Neural progenitor cell (in vitro differentiated cells): ENCODE data around the gene ELMO1.

ENCODE experiments used
- EZH2phosphoT487 ChIP-seq: fragments of 200-600 bp; sonication (generic); IDR thresholded peaks from 2 replicates; pipeline ENCODE4 v1.6.1; 2017; ENCODE audit warnings: antibody characterized with exemption
- TF ChIP-seq, protein P1 (sequence below): fragments of 200-600 bp; sonication (generic); IDR thresholded peaks from 2 replicates; pipeline ENCODE4 v1.5.1; 2017; ENCODE audit warnings: antibody characterized with exemption, mild to moderate bottlenecking

DNA sequence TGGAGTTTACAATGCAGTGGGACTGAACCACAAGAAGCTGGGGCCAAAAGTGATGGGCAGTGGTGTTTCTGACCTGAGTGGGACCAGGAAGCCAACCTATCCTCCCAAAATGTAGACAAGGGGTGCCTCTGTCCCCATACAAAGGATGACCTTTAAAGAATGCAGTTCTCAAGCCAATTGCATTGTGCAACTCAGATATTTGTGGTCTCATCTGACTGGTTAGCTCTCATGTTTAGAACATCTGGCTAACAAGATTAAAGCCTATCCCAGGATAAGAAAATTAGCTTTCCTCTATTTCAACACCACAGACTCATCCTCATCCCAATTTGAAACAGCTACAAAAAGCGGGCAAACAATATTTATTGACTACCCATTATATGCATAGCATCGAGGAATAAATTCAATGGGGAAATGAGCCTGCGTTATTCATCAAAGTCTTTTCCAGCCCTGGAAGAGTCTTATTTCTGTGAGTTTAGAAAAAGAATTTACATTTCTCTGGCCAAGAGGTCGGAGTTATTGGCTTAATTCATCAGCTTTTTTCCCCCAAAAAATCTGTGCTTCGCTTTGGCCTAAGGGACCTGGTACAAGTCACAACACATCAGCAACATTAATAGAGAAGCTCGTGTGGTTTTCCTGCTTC, 26.7 kb downstream of the ELMO1 start:
- TF ChIP-seq, protein P1, sequence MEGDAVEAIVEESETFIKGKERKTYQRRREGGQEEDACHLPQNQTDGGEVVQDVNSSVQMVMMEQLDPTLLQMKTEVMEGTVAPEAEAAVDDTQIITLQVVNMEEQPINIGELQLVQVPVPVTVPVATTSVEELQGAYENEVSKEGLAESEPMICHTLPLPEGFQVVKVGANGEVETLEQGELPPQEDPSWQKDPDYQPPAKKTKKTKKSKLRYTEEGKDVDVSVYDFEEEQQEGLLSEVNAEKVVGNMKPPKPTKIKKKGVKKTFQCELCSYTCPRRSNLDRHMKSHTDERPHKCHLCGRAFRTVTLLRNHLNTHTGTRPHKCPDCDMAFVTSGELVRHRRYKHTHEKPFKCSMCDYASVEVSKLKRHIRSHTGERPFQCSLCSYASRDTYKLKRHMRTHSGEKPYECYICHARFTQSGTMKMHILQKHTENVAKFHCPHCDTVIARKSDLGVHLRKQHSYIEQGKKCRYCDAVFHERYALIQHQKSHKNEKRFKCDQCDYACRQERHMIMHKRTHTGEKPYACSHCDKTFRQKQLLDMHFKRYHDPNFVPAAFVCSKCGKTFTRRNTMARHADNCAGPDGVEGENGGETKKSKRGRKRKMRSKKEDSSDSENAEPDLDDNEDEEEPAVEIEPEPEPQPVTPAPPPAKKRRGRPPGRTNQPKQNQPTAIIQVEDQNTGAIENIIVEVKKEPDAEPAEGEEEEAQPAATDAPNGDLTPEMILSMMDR: no peak
- no peak for TF ChIP-seq EZH2phosphoT487
